ENCODE data around the gene DPP4. TPM values are rescaled to one million over a fixed set of nuclear protein-coding genes. Genes with fewer than 3 reads are reported as not detected.

Gene DPP4
- total RNA-seq, 1 donor from 2014 or later, result 55.9 TPM

DNA sequence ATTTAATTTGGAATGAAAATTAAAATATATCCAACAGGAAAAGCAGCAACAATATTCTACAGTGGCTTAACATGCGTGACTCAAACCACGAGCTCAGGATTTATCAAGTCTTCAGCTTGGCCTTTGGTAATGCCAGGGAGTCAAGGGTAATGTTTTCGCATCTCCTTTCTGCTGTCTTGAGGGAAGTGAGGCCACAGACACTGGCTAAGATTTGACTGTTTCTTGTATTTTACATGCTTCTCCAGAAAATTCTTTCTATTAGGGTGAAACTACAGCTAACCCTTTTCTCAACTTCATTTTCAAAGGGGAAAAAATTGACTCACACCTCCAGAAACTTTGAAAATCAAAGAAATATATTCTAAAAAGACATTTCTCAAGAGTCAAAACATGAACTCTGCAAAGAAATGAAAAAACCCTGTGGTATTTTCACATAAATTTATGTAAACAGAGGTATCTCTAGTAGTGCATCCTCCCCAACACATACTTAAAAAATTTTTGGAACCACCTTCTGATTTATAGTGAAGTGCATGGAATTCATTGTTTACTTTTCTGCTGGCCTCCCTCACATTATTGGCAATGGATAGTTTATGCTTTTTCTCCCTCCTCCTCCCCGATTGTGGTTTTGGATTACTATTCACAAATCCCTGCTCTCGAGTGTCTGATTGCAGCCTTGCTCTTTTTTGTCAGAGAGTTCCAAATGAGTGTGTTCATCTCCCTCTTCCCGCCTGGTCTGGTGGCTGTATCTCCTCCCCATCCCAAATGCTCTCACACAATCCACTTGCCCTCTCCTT is 48.7 kb downstream of the DPP4 start:
- DNase-seq (ENCODE audit: extremely low spot score, unreplicated experiment), result no peak
- TF ChIP-seq CTCF (conservative IDR thresholded peaks at IDR 0.05), result no peak
- Mint-ChIP-seq H3K9me3 (no peaks in the 10 kb centered on the region), H3K27ac (no peak overlapping the region), H3K4me1 (ENCODE audit: unreplicated experiment) (peaks cover 9% of the 10 kb centered on the region), H3K36me3 (no peaks in the 10 kb centered on the region), H3K4me3 (no peak overlapping the region), H3K27me3 (no peaks in the 10 kb centered on the region)

- no peaks in the 10 kb centered on the region for H3K27me3 Mint-ChIP-seq
- H3K27ac Mint-ChIP-seq, result no peak overlapping the region
- no peaks in the 10 kb centered on the region for H3K9me3 Mint-ChIP-seq
- H3K4me3 Mint-ChIP-seq, result no peak overlapping the region
- no peak for TF ChIP-seq CTCF (conservative IDR thresholded peaks at IDR 0.05)
- no peak for DNase-seq (ENCODE audit: extremely low spot score, unreplicated experiment)
- H3K4me1 Mint-ChIP-seq (ENCODE audit: unreplicated experiment), result peaks cover 7% of the 10 kb centered on the region
- H3K36me3 Mint-ChIP-seq, result no peaks in the 10 kb centered on the region
Measured at GRCh38 chr2:162022290-162022945, 51.6 kb downstream of the DPP4 start.

DNA sequence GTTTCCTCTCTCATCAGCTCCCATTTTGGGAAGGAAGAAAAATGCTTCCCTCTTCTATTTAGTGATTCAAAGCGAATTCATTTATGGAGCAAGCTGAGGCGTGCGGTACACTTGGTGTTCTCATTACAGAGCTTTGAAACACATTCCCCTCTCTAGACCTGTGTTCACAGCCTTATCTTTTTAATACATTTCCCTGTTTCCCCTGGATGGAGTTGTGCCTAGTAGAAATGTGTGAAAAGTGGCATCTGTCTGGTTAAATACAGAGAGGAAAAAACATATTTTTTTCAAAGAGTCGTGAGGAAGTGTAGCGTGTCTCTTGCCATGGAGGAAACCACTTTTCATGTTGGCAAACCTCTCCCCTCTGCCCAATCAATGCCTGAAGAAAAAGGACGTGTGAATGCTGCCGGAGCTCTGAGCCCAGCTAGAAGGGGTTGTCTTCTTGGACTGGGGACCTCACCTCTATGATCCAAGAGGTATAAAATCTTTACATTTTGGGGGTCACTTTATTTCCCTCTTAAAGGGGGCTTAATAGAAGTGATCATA is 52.4 kb downstream of the DPP4 start:
- Mint-ChIP-seq H3K36me3 (no peaks in the 10 kb centered on the region), H3K27me3 (no peaks in the 10 kb centered on the region), H3K27ac (no peak overlapping the region), H3K9me3 (no peaks in the 10 kb centered on the region), H3K4me1 (ENCODE audit: unreplicated experiment) (peaks cover 7% of the 10 kb centered on the region), H3K4me3 (no peak overlapping the region)
- no peak for DNase-seq (ENCODE audit: extremely low spot score, unreplicated experiment)
- TF ChIP-seq CTCF (conservative IDR thresholded peaks at IDR 0.05), result no peak

DNA sequence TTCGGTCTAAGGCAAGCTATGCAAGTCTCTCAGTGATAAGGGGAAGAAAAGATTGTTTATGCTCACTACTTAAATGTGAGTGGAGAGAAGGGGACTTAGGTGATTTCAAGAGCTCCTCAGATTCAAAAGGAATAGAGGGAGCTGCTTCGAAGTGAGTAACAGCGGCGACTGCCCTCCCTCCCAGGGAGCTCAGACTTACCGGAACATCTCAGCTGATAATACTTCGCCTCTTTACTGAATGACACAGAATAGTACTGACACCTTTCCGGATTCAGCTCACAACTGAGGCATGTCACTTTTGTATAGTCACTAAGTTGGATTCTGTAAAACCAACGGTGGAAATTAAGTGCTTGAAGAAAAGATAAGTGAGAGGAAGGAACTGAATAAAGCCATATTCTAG is 55.5 kb downstream of the DPP4 start:
- Mint-ChIP-seq H3K9me3 (no peaks in the 10 kb centered on the region), H3K36me3 (no peaks in the 10 kb centered on the region), H3K4me3 (no peak overlapping the region), H3K27ac (no peak overlapping the region), H3K4me1 (ENCODE audit: unreplicated experiment) (peaks cover 4% of the 10 kb centered on the region), H3K27me3 (no peaks in the 10 kb centered on the region)
- no peak for DNase-seq (ENCODE audit: extremely low spot score, unreplicated experiment)
- TF ChIP-seq CTCF (conservative IDR thresholded peaks at IDR 0.05), result no peak

- H3K27me3 Mint-ChIP-seq, result no peaks in the 10 kb centered on the region
- H3K27ac Mint-ChIP-seq, result no peak overlapping the region
- H3K4me3 Mint-ChIP-seq, result no peak overlapping the region
- H3K9me3 Mint-ChIP-seq, result no peaks in the 10 kb centered on the region
- TF ChIP-seq CTCF (conservative IDR thresholded peaks at IDR 0.05), result no peak
- peaks cover 10% of the 10 kb centered on the region for H3K4me1 Mint-ChIP-seq (ENCODE audit: unreplicated experiment)
- DNase-seq (ENCODE audit: extremely low spot score, unreplicated experiment), result no peak
- H3K36me3 Mint-ChIP-seq, result no peaks in the 10 kb centered on the region
Measured at GRCh38 chr2:162017233-162017632, 56.8 kb downstream of the DPP4 start.
